Nephron progenitor cell (in vitro differentiated cells): Measurements from ENCODE around the gene SCAMP5.
A peak's percentile ranks its signal among the peaks of the same experiment; 100 is the strongest.

ENCODE experiments used
- DNase-seq: peaks from one replicate; pipeline ENCODE4 v3.0.0; 2021
- H3K27ac Mint-ChIP-seq: 2 replicates; pipeline ENCODE4 v1.8.0; 2021; ENCODE audit warnings: mild to moderate bottlenecking, moderate library complexity, mixed read lengths
- H3K27me3 Mint-ChIP-seq: 2 replicates; pipeline ENCODE4 v1.8.0; 2021; ENCODE audit warnings: mild to moderate bottlenecking, low read depth, mixed read lengths; ENCODE audit not compliant: poor library complexity
- H3K36me3 Mint-ChIP-seq: 2 replicates; pipeline ENCODE4 v1.8.0; 2021; ENCODE audit warnings: low read depth, mixed read lengths
- H3K4me1 Mint-ChIP-seq: 2 replicates; pipeline ENCODE4 v1.8.0; 2021; ENCODE audit warnings: mixed read lengths
- H3K4me3 Mint-ChIP-seq: 2 replicates; pipeline ENCODE4 v1.8.0; 2021; ENCODE audit warnings: mild to moderate bottlenecking, moderate library complexity, mixed read lengths
- H3K9me3 Mint-ChIP-seq: 2 replicates; pipeline ENCODE4 v1.8.0; 2021; ENCODE audit warnings: mild to moderate bottlenecking, moderate library complexity, mixed read lengths
- CTCF ChIP-seq: fragments of 200-600 bp; sonication (generic); IDR thresholded peaks from 2 replicates; pipeline ENCODE4 v1.5.0; 2021; ENCODE audit warnings: antibody characterized with exemption

The SCAMP5 gene

DNA sequence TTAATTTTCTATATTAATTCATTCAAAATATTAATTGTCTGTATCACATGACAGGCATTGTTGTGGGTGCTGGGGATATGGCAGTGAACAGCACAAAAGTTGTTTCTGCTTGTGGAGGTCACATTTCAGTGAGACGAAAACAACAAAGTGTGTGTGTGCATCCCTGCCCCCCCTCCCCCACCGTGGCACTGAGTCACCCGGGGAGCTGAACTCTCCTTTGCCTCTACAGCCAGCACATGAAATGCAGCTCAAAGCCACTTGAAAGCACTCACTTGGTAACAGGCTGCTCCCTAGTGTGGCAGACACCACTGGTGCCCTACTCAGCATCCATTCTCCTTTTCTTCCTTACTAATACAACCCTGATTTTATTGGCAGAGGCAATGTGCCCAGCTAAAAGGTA, 16.9 kb upstream of the SCAMP5 start:
- Mint-ChIP-seq H3K27ac (no peak overlapping the region), H3K4me1 (peaks cover 1% of the 10 kb centered on the region), H3K4me3 (no peak overlapping the region), H3K9me3 (no peaks in the 10 kb centered on the region), H3K27me3 (peaks cover 21% of the 10 kb centered on the region), H3K36me3 (no peaks in the 10 kb centered on the region)
- no peak for DNase-seq
- TF ChIP-seq CTCF: no peak

DNA sequence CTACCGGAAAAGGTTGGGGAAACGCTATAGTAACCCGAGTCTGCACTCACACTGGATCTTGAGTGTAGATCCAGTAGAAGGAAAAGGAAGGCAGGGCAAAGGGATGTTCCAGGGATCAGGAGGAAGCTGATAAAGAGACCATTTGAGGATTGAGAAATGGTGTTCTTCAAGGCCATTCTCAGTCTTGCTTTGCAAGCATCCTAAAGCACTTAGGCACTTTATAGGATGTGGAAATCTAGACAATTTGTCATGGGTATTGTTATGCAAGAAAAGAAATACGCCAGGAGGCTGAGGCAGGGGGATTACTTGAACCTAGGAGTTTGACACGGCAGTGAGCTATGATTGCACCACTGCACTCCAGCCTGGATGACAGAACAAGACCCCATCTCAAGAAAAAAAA, 13.2 kb upstream of the SCAMP5 start:
- no peaks in the 10 kb centered on the region for H3K9me3 Mint-ChIP-seq
- peaks cover 10% of the 10 kb centered on the region for H3K4me1 Mint-ChIP-seq
- TF ChIP-seq CTCF: no peak
- H3K27me3 Mint-ChIP-seq: peaks cover 36% of the 10 kb centered on the region
- no peaks in the 10 kb centered on the region for H3K36me3 Mint-ChIP-seq
- H3K4me3 Mint-ChIP-seq: no peak overlapping the region
- H3K27ac Mint-ChIP-seq: no peak overlapping the region
- no peak for DNase-seq

DNA sequence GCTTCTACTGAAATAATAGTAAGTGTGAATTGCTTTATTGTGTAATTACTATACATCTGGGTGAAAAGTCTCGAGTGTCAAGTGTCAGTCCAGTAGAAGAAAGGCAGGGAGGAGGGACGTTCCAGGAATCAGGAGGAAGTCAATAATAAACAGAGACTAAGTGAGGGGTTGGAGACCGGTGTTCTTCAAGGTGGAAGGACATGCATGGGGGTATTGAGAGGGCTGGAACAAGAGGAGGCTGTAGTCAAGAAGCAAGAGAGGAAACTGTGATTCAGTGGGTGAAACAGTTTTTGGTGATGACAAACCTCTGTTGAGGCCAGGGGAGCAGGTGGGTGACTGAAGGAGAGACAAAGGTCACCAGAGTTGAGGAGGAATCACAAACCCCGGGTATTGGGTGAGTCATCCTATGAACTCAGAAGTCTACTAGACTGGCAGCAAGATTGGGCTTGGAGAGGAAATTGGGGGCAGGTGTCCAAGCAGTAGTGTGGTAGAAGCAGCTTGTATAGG, 11.6 kb upstream of the SCAMP5 start:
- Mint-ChIP-seq H3K36me3 (no peaks in the 10 kb centered on the region), H3K9me3 (no peaks in the 10 kb centered on the region), H3K27me3 (peaks cover 40% of the 10 kb centered on the region), H3K4me1 (peaks cover 10% of the 10 kb centered on the region), H3K27ac (no peak overlapping the region), H3K4me3 (no peak overlapping the region)
- no peak for TF ChIP-seq CTCF
- DNase-seq: no peak

DNA sequence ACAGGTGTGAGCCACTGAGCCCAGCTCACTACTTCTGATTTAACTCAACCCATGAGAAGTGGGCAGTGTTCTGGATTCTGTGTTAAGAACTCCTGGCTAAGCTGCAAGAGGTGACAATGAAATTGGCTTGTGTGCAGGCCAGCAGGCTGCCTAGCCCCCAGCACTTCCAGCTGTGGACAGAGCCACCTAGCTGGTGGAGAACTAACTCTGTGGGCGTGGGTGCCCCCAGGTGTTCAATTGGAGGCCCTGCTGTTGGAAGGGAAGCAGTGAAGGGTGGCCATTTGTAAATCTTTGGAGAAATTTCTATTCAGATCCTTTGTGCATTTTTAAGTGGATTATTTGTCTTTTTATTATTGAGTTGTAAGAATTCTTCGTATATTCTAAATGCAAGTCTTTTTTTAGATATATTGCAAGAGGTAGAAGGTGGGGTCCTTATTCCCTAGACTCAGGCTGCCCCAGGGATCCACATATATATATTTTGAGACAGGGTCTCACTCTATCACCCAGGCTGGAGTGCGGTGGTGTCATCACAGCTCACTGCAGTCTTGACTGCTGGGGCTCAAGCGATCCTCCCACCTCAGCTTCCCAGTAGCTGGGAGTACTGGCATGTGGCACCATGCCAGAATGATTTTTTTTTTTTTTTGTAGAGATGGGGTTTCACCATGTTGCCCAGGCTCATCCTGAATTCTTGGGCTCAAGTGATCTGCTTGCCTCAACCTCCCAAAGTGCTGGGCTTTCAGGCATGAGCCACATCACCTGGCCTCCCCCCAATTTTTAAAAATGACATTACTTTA, 7.2 kb upstream of the SCAMP5 start:
- Mint-ChIP-seq H3K27me3 (peaks cover 61% of the 10 kb centered on the region), H3K9me3 (no peaks in the 10 kb centered on the region), H3K4me3 (no peak overlapping the region), H3K36me3 (no peaks in the 10 kb centered on the region), H3K27ac (no peak overlapping the region), H3K4me1 (peaks cover 20% of the 10 kb centered on the region)
- peak; percentile 48 for TF ChIP-seq CTCF
- peak; percentile 40 for DNase-seq

GRCh38 chr15:74989527-74989926, 5.8 kb upstream of the SCAMP5 start:
- DNase-seq: no peak
- no peak overlapping the region for H3K27ac Mint-ChIP-seq
- no peak overlapping the region for H3K4me3 Mint-ChIP-seq
- peaks cover 61% of the 10 kb centered on the region for H3K27me3 Mint-ChIP-seq
- no peaks in the 10 kb centered on the region for H3K9me3 Mint-ChIP-seq
- peaks cover 14% of the 10 kb centered on the region for H3K4me1 Mint-ChIP-seq
- no peaks in the 10 kb centered on the region for H3K36me3 Mint-ChIP-seq
- TF ChIP-seq CTCF: no peak

DNA sequence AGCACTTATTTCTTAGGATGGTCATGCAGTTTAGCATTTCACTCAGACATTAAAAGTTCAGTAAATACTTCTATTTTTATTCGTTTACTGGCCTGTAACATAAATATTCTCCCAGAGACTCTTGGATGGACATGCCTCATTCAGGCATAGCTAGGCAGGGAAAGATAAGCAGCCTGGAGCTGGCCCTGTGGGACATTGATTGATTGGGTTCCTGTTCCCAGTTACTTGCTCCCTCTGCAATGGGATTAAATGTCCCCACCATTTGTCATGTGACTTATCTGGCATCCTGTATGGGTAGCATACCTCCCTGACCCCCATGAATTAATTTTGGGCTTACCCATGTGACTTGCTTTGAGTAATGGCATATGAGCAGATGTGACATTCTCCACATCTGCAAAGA, 2.7 kb upstream of the SCAMP5 start:
- H3K36me3 Mint-ChIP-seq: peaks cover 5% of the 10 kb centered on the region
- peaks cover 66% of the 10 kb centered on the region for H3K27me3 Mint-ChIP-seq
- H3K4me1 Mint-ChIP-seq: peaks cover 22% of the 10 kb centered on the region
- TF ChIP-seq CTCF: no peak
- peaks cover 5% of the 10 kb centered on the region for H3K9me3 Mint-ChIP-seq
- H3K4me3 Mint-ChIP-seq: no peak overlapping the region
- H3K27ac Mint-ChIP-seq: no peak overlapping the region
- no peak for DNase-seq
